GM12878 (cell line): ENCODE results near the gene GMPPA. TPM values are rescaled to one million over a fixed set of nuclear protein-coding genes. Genes with fewer than 3 reads are reported as not detected.

ENCODE experiments used
- ATAC-seq: fragments of 200-7000 bp; cut with Tn5 transposase; 3 replicates; pipeline ENCODE4 v1.9.1; 2020; ENCODE audit warnings: mild to moderate bottlenecking, moderate library complexity
- BruUV-seq: library from RNA; stranded (reverse); fragments of 400-500 nt; replicated peaks from 2 replicates; lab custom pipeline; 2021; lab: Mats Ljungman, UMichigan
- CTCF ChIA-PET: fragments of 300-600 bp; sonication (Branson Sonifier 250); formaldehyde crosslinking; extraction: SDS; loops from one replicate; lab custom pipeline; 2021; ENCODE audit warnings: inconsistent platforms; lab: Yijun Ruan, JAX
- POLR2A ChIA-PET: fragments of 350-600 bp; formaldehyde crosslinking; extraction: SDS; loops from one replicate; lab custom pipeline; 2021; ENCODE audit warnings: inconsistent platforms; lab: Charles Lee
- RAD21 ChIA-PET: fragments of 300-600 bp; sonication (Branson Sonifier 250); formaldehyde crosslinking; loops from one replicate; lab custom pipeline; 2023; ENCODE audit warnings: antibody characterized with exemption; ENCODE audit not compliant: unreplicated experiment; lab: Charles Lee
- SMC1A ChIA-PET: fragments of 300-600 bp; sonication (Branson Sonifier 250); formaldehyde crosslinking; loops from one replicate; lab custom pipeline; 2023; ENCODE audit not compliant: unreplicated experiment, uncharacterized antibody; lab: Charles Lee
- DNase-seq: peaks from one replicate; pipeline ENCODE4 v3.0.0-alpha.2; 2011; ENCODE audit warnings: low read depth, low spot score
- FAIRE-seq: peaks from 3 replicates; lab custom pipeline; 2011; peaks lifted over from hg19 to GRCh38; lab: Jason Lieb, UNC
- H2AFZ ChIP-seq: 2 replicates; pipeline ENCODE4 v1.6.0; 2011; ENCODE audit warnings: low read depth, low read length, control low read depth; ENCODE audit not compliant: control insufficient read depth
- H3K27ac ChIP-seq: 2 replicates; pipeline ENCODE4 v1.5.1; 2011; ENCODE audit warnings: control low read depth; ENCODE audit not compliant: control insufficient read depth, insufficient read depth
- H3K27me3 ChIP-seq, 2 experiments: replicated peaks in 1 of 2; 2 replicates each; pipeline versions ENCODE4 v1.6.0 to v1.6.1; 2011; ENCODE audit warnings: low read length in 1 of 2; ENCODE audit not compliant: control insufficient read depth in 2 of 2, insufficient read depth in 2 of 2
- H3K36me3 ChIP-seq, 2 experiments: 2 replicates each; pipeline ENCODE4 v1.5.1; 2011; ENCODE audit warnings: low read length in 1 of 2; ENCODE audit not compliant: control insufficient read depth in 2 of 2, insufficient read depth in 2 of 2
- H3K4me1 ChIP-seq: 2 replicates; pipeline ENCODE4 v1.6.1; 2011; ENCODE audit warnings: mild to moderate bottlenecking, low read length, moderate library complexity, mixed read lengths; ENCODE audit not compliant: control insufficient read depth, insufficient read depth
- H3K4me2 ChIP-seq: 2 replicates; pipeline ENCODE4 v1.6.0; 2011; ENCODE audit warnings: control low read depth; ENCODE audit not compliant: control insufficient read depth, insufficient read depth
- H3K4me3 ChIP-seq: fragments of 200-600 bp; sonication (generic); 2 replicates; pipeline ENCODE4 v1.5.1; 2016
- H3K79me2 ChIP-seq: 2 replicates; pipeline ENCODE4 v1.6.0; 2011; ENCODE audit warnings: low read length; ENCODE audit not compliant: control insufficient read depth, insufficient read depth
- H3K9ac ChIP-seq: 2 replicates; pipeline ENCODE4 v1.8.0; 2011; ENCODE audit warnings: low read length, control low read depth, mixed read lengths; ENCODE audit not compliant: control insufficient read depth, insufficient read depth
- H3K9me3 ChIP-seq: replicated peaks from 3 replicates; pipeline ENCODE4 v1.5.1; 2011; ENCODE audit warnings: mild to moderate bottlenecking, low read length; ENCODE audit not compliant: control insufficient read depth, insufficient read depth
- H4K20me1 ChIP-seq: 2 replicates; pipeline ENCODE4 v1.6.0; 2011; ENCODE audit not compliant: control insufficient read depth, insufficient read depth
- CTCF ChIP-seq, 3 experiments: IDR thresholded peaks in 2 of 3; conservative IDR thresholded peaks in 1 of 3; 2 replicates each; pipeline ENCODE4 v1.5.1; 2011; ENCODE audit warnings: low read depth in 3 of 3, low read length in 3 of 3, mild to moderate bottlenecking in 3 of 3, control low read depth in 2 of 3, moderate library complexity in 2 of 3, inconsistent platforms in 1 of 3, mixed read lengths in 1 of 3; ENCODE audit not compliant: control insufficient read depth in 2 of 3, insufficient read depth in 1 of 3; ENCODE audit errors: extremely low read depth in 1 of 3
- KLF5 ChIP-seq: fragments of 450-650 bp; IDR thresholded peaks from 2 replicates; pipeline ENCODE4 v1.6.1; 2014; ENCODE audit warnings: mild to moderate bottlenecking; ENCODE audit not compliant: partially characterized antibody
- RB1 ChIP-seq: fragments of 450-650 bp; formaldehyde crosslinking; IDR thresholded peaks from 2 replicates; pipeline ENCODE4 v1.6.1; 2017; ENCODE audit warnings: mild to moderate bottlenecking, borderline replicate concordance
- USF1 ChIP-seq: IDR thresholded peaks from 2 replicates; pipeline ENCODE4 v1.6.1; 2011; ENCODE audit warnings: borderline replicate concordance, low read depth, mild to moderate bottlenecking, moderate library complexity, mixed read lengths, low read length; ENCODE audit not compliant: insufficient read depth; ENCODE audit errors: extremely low read length
- ZNF592 ChIP-seq: fragments of 450-650 bp; IDR thresholded peaks from 2 replicates; pipeline ENCODE4 v1.6.1; 2017; ENCODE audit warnings: mild to moderate bottlenecking, moderate library complexity
- WGBS: methylation state at CpG from one replicate; pipeline ENCODE4 v1.1.6; 2016; ENCODE audit warnings: low lambda C conversion rate; ENCODE audit not compliant: insufficient replicate concordance, insufficient coverage; ENCODE audit errors: missing lambda C conversion rate; 5-methylcytosine and 5-hydroxymethylcytosine counted together
- in situ Hi-C: fragments of 300-500 bp; cut with MboI; formaldehyde crosslinking; loops from 9 replicates; pipeline ENCODE4 v1.14.3; 2018; ENCODE audit warnings: mixed read lengths
- intact Hi-C: fragments of 100-400 bp; cut with micrococcal nuclease; formaldehyde crosslinking; loops from one replicate; pipeline ENCODE4 v1.14.2; 2022; ENCODE audit not compliant: unreplicated experiment
- polyA plus RNA-seq, 11 experiments: library from polyadenylated mRNA; depleted of rRNA in 4 of 11; unstranded in 6 of 11; stranded (reverse) in 5 of 11; fragments of >200 nt; fragmentation: Nextera tagmentation in 4 of 11; fragmentation: Illumina TruSeq in 1 of 11; extraction: Ambion mirVana in 4 of 11; extraction: Trizol in 1 of 11; gene quantifications; 1 replicate in 1 of 11; 2 replicates in 10 of 11; pipeline versions ENCODE4 v1.2.1 to v1.2.3, GENCODE V29; 2011 to 2016; ENCODE audit warnings: inconsistent platforms in 2 of 11, missing spikeins in 2 of 11, low read depth in 1 of 11
- total RNA-seq, 4 experiments: library from RNA; depleted of rRNA in 3 of 4; stranded (reverse); fragments of >200 nt in 3 of 4; fragmentation: Illumina TruSeq in 1 of 4; extraction: Trizol in 1 of 4; gene quantifications; 2 replicates each; pipeline versions ENCODE4 v1.2.1 to v1.2.3, GENCODE V29; 2013 to 2021

Gene GMPPA
- total and polyA plus RNA-seq, 10 of the 15 experiments (the other 5 are each of a cell fraction or from before 2014, with no cell fraction given), result 1.9 to 83.2 (median 45.0) TPM

GRCh38 chr2:219500135-219500534 lies 1.4 kb downstream of the GMPPA start:
- intact Hi-C loops, result no loop called here
- Histone ChIP-seq H3K36me3 (peaks cover 0 to 7% of the 10 kb centered on the region in 2 experiments; a peak in 1 of 4 replicates), H2AFZ (no peak overlapping the region), H3K4me3 (peak overlapping the region; percentile 83; the same call in 1 of the 2 replicates), H3K27ac (no peak overlapping the region), H4K20me1 (no peaks in the 10 kb centered on the region), H3K9ac (no peak overlapping the region; the same call in 1 of the 2 replicates), H3K4me2 (peak overlapping the region; percentile 93), H3K9me3 (no peaks in the 10 kb centered on the region; the same call in 2 of the 3 replicates), H3K27me3 (peaks cover 5 to 14% of the 10 kb centered on the region in 2 experiments), H3K4me1 (peaks cover 15% of the 10 kb centered on the region), H3K79me2 (peaks cover 11% of the 10 kb centered on the region)
- CTCF ChIA-PET, result interaction anchor here (0.8 to 11.4 kb wide), 10 partner anchors 8 to 143 kb away, joined by 3 to 224 read pairs (median 4); partner anchors contain the start of genes CHPF and TMEM198
- no peak for ATAC-seq
- POLR2A ChIA-PET, result interaction anchor here (0.6 to 2.1 kb wide), 2 partner anchors 112 to 1041 kb away, joined by 3 to 15 read pairs; partner anchors contain the start of gene DNPEP
- no TSS peak for BruUV-seq
- in situ Hi-C loops, result no loop called here
- RAD21 ChIA-PET, result interaction anchor here (0.9 to 2.0 kb wide), 2 partner anchors 30 to 189 kb away, joined by 3 to 6 read pairs; no protein-coding TSS in a partner anchor
- DNase-seq, result no peak
- FAIRE-seq, result no peak
- 72% methylated on average over 2 of the region's 2 CpGs for WGBS
- no peak for TF ChIP-seq USF1
- TF ChIP-seq ZNF592, result no peak
- no peak for TF ChIP-seq RB1
- no peak for TF ChIP-seq KLF5
- TF ChIP-seq CTCF (IDR thresholded peaks at IDR 0.05 in 2 of 3, conservative IDR thresholded peaks at IDR 0.05 in 1 of 3; ENCODE audit: control insufficient read depth in 2 of 3, extremely low read depth in 1 of 3, insufficient read depth in 1 of 3, low read depth in 3 of 3, low read length in 3 of 3), result peak; percentile 5 to 38 (median 25); a peak in 2 of 6 replicates
- SMC1A ChIA-PET, result interaction anchor here (4.0 kb wide), 1 partner anchor 28 kb away, joined by 22 read pairs; no protein-coding TSS in a partner anchor
